RPMI7951 (cell line): Measurements from ENCODE around the gene CUX1. TPM values are rescaled to one million over a fixed set of nuclear protein-coding genes. Genes with fewer than 3 reads are reported as not detected.
"Not testable (repeated sequence)": the region's sequence is repeated elsewhere in the genome, so short reads cannot be mapped to it uniquely, and the experiment has no call there.

Experiments used
- DNase-seq: peaks from one replicate; pipeline ENCODE4 v3.0.0-alpha.2; 2012; ENCODE audit warnings: low read depth
- total RNA-seq: library from RNA; depleted of rRNA; stranded (reverse); fragments of >200 nt; shearing (Covaris generic); gene quantifications from 2 replicates; pipeline ENCODE4 v1.2.3, GENCODE V29; 2014; rRNA removed

CUX1 gene
- total RNA-seq, 1 experiment from 2014 or later: 28.6 TPM

DNA sequence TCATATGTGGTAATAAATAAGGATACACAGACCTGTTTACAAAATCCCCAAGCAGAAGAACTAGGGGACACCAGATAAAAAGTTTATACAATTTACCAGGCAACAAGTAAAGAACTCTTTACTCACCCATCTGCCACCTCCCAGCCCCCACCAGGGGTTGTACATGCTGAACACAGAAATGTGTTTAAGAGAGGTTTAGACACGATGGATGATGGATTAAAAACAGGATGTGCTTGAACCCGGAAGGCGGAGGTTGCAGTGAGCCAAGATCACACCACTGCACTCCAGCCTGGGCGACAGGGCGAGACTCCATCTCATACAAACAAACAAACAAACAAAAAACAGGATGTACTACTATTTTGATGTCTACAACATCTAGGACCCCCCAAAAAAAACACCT is 511.4 kb downstream of the CUX1 start:
- not testable (repeated sequence) for DNase-seq

- not testable (repeated sequence) for DNase-seq
Observed at GRCh38 chr7:102329366-102329765, 511.9 kb downstream of the CUX1 start.

DNA sequence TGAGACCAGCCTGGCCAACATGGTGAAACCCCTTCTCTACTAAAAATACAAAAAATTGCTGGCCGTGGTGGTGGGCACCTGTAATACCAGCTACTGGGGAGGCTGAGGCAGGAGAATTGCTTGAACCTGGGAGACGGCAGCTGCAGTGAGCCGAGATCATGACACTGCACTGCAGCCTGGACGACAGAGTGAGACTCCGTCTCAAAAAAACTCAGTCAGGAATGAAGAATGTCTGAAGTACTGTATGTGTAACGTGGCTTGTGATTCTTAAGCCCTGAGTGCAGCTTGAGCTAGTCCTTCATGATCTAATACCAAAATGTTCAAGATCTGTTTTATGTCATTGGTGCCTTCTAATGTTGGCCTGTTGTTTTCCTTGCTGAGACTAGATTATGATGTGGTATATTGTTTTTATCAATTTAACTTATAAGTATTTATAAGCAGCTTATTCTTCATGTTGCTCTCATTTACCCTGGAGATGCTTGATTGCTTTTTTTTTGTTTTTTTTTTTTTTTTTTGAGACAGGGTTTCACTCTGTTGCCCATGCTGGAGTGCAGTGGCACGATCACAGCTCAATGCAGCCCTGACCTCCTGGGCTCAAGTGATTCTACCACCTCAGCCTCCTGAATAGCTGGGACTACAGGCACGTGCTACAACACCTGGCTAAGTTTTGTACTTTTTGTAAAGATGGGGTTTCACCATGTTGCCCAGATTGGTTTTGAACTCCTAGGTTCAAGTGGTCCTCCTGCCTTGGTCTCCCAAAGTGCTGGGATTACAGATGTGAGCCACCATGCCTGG is 513.4 kb downstream of the CUX1 start:
- not testable (repeated sequence) for DNase-seq

Other genes starting within 250 kb of the CUX1 start
- 0.20 TPM in 1 of 2 replicates, not detected in the other for gene MYL10, start 188.3 kb upstream of the CUX1 start, total RNA-seq